K562 treated with DMSO at 1 percent for 4 hours (cell line): ENCODE measurements around the gene DBX2. TPM values are rescaled to one million over a fixed set of nuclear protein-coding genes. Genes with fewer than 3 reads are reported as not detected.

Source experiments
- total RNA-seq: library from RNA; unstranded; fragments of 300-600 nt; gene quantifications from 2 replicates; pipeline ENCODE4 v1.2.3, GENCODE V29; 2022; ENCODE audit not compliant: insufficient read depth

The DBX2 gene
- not detected in 2 replicates for total RNA-seq

DNA sequence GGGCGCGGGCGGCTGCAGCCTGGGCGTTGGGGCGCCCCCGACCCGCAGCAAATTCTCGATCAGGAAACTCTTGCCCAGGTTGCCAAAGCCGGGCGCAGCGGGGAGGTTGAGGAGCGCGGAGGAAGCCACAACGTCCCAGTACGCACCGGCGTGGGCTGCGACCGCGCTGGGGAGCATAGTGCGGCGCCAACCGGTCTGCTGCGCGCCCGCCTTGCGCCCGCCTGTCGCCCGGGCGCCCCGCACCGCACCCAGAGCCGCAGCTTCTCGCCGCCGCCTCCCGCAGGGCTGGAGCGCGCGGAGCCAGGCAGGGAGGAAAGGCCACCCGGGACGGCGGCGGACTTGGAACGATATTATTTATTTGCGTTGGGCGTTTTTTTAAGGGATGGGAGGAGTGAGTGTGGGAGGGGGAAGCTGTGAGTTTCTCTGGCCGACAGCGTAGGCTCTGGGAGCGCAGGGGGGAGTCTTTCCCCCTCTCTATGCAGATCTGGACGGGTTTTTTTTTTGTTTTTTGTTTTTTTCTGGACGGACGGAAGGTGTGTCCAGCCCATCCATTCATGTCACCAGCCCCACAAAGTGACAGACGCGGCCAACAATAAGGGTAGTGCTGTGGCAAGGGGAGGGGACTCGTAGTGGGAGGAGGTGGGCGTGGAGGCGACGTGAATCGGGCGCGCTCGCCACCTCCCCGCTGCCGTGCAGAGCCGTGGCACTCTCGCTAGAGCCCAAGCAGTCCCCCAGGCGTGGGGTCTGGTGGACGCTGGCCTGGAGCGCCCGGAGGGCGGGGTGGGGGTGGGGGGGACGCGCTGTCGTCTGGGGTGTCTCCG, at the start of gene DBX2:
TSS of gene DBX2 (minus strand) at position 349 of the 821 bp plus-strand sequence. CDS start at position 177, 172 bp downstream.

Other genes starting within 250 kb of the DBX2 start
- gene NELL2, start 174.8 kb downstream of the DBX2 start, total RNA-seq, result 1.2 and 1.6 TPM in 2 replicates
- gene ANO6, start 165.0 kb upstream of the DBX2 start, total RNA-seq, result 16.0 and 16.5 TPM in 2 replicates